ENCODE data around the gene CRAMP1.

CRAMP1 gene

DNA sequence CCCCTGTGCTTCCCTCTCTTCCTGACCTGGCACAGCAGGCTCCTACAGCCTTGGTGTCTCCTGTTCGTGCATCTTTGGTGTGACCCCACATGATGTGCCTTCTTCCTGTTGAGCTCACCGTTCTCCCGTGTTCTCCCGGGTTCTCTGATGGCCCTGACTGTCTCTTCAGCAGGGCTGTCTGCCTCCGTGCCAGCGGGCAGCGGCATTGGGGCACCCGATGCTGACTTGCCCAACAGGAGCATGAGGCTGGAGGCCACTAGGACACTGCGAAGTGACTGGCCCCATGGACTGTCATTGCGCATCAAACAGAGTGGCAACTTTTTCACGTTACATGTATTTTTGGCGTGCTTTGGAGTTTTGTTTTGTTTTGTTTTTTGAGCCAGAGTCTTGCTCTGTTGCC lies 22.4 kb downstream of the CRAMP1 start:
- DNase-seq, result no peak

DNA sequence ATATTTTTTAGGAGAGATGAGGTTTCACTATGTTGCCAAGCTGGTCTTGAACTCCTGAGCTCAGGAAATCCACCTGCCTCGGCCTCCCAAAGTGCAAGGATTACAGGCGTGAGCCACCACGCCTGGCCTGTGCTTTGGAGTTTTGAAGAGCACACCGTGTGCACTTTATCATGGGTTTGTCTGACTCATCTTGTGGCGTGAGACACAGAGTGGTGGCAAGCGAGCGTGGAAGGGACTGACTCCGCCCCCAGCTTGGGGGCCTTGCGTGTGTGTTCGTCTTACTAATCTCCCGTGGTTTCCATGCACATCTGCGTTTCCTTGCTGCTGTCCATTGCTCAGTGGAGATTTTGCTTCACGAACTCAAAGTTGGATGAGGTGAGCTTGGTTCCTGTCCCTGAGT lies 22.9 kb downstream of the CRAMP1 start:
- no peak for DNase-seq

DNA sequence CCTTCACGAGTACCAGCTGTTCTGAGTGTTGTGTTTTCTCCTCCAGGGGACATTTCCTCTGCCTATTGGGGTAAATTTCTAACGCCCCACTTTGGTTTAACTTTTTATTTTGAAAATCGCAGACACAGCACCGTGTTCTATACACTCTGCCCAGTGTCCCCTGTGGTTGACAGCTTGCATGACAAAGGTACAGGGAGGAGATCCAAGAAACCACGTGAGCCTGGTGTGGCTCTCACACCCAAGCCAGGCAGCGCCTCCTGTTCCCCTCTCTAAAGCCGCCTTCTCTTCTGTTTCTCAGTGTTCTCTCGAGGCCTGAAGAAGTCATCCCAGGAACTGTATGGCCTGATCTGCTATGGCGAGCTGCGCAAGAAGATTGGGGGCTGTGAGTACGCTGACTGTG lies 25.4 kb downstream of the CRAMP1 start:
- no peak for DNase-seq

DNA sequence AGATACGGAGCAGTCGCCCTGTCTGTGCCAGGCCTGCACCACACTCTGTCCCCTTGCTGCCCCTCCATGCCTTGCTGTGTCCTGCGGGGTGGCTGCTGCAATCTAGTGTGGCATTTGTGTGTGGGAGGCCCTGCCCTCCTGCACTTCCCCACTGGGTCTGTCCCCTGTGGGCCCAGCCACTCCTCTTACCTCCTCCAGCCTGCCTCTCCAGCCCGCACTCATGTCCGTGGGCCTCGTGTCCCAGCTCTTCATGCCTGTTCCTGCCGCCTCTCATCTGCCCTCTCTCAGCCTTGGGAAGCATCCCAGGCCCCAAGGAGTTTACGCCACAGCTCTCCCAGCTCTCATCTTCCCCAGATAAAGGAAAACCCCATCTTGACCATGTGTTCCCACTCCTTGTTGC lies 26.6 kb downstream of the CRAMP1 start:
- no peak for DNase-seq

DNA sequence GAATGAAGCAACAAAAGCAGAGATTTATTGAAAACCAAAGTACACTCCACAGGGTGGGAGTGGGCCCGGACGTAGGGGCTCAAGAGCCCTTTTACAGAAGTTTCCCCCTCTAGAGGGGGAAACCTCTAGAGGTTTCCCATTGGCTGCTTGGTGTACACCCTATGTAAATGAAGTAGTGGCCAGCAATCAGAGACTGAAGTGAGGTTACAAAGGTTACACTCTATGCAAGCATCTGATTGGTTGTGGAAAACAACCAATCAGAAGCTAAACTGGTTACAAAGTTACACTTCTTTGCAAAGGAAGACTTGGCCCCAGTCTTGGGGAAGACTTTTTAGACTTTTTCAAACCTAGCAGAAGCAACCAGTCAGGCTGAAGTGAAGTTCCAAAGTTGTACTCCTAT lies 27.1 kb downstream of the CRAMP1 start:
- DNase-seq, result no peak

DNA sequence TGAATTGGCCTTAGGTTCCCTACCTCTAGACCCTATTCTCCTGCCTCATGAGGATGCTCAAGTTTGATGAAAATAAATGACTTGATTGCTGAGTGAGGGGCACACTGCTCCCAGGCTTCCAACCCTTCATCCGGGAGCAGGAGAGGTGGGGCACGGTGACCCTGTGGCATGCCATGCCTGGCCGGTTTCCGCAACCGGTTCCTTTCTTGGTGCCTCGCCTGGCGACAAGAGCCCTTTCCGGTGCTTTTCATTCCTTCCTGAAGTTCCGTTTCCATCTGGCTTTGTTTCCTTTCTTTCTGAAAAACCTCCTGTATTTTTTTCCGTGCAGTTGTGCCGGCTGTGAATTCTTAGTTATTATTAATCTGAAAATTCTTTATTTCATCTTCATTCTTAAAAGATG lies 27.7 kb downstream of the CRAMP1 start:
- DNase-seq, result no peak

DNA sequence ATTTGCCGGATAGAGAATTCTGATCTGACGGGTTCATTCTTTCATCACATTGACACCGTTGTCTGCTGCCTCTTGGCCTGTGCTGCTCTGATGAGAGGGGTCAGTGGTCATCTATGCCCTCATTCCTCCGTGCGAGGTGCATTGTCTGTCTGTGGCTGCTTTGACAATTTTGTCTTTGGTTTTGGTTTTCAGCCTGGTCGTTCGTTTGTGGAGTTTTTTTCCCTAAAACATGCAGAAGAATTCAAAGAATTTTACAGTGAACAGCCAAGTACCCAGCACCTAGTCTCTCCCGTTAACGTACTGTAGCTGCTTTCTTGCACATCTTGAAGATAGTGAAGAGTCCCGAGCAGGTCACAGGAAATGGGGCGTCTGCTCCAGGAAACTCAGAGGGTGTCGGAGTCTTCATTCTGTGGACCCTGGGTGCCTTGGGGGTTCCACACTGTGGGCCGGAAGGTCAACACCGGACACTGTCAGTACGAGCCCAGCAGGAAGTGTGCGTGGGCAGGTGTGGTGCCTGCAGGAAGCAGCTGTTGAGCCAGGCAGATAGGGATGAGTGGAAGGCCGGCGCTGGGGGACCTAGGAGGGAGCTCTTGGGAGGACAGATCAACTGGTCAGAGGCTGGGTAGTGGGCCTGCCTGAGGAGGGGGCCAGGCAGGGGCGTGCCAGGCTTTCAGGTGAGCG lies 28.2 kb downstream of the CRAMP1 start:
- DNase-seq, result no peak

DNA sequence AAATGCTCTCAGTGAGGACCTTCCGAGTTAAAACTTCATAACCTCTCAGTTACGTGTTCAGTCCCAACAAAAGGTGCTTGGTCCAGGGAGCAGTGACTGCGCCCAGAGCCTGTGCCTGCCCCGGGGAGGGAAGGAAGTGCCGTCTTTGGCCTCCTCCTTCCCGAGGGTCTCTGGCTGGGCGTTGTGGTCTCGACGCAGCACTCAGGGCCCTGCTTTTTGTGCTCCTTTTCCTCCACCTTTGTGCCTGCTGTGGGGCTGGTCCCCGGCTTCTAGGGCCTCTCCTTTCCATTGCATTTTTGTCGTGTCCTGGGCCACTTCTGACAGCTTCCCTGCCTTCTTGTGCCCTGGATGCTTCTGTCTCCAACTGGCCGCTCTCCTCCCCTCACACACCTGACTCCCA lies 29.1 kb downstream of the CRAMP1 start:
- no peak for DNase-seq

DNA sequence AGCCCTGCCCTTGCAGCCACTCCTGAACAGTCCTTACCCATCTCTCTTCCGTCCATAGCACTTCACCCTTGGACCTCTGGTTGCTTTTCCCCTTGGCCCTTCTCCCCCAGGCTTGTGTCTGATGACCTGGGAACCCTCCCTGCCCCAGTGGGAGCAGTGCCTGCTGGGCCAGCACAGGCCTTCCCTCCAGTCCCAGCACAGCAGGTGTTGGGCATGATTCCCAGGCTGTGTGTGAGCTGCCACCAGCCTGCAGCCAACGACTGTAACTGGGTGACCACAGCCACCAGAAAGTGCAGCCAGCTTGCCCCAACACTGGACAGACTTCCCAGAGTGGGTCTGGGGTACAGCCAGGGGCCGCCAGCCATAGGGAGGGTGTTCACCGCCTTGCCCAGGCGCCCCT lies 30.0 kb downstream of the CRAMP1 start:
- DNase-seq, result no peak

DNA sequence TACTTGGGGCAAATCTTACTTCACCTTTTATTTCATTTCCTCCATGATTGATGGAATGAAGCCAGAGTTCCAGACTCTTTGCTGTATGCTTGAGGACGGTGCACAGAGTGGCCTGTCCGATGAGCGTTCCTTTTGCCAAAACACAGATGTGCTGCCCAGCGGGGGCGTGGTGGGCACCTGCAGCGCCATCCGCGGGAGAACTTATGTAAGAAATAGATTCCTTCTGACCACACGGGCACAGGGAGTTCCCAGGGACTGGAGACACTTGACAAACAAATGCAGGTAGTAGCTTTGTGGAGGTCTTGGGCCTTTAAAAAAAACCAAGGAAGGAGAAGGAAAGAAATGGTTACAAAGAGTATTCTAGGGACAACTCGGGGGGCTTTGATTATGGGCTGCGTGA lies 30.6 kb downstream of the CRAMP1 start:
- DNase-seq, result no peak

DNA sequence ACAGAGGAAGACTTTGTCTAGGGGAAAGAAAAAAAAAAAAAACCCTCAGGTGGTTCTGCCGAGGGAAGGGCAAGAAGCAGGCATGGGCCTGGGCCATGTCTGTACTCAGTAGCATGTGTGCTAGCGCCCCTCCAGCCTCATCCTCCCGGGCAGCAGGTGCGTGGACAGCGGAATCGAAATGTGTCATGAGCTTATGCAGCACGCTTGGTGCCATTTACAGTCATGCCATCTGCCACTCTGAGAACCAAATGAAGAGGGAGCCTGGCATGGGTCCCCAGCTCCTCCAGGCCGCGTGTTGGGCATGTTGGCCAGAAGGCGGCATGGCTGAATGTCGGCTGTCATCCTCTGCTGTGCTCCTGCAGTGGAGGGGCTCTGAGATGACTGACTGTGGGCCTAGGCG lies 31.4 kb downstream of the CRAMP1 start:
- DNase-seq, result no peak

DNA sequence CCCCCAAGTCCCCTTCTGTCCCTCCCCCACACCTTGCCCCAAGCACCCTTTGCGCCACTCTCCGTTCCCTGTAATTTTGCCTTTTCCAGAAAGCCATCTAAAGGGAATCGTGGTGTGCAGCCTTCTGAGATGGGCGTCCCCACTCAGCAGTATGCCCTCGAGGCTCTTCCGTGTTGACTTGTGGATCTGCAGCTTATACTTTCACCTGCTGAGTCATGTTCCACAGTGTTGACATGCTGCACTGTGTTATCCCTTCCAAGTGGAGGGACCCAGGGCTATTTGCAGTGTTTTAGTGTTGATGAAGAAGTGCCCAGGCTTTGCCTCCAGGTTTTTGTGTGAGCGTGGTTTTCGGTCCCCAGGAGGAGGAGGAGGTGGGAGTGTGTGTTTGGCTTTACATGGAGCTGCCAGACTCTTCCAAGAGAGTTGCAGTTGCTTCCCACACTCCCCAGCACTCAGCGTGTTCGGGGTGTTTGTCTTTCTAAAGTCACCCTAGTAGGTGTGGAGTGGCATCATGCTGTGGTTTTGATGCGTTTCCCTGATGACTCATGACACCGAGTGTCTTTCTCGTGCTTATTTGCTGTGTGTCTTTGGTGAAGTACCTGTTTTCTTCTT lies 33.9 kb downstream of the CRAMP1 start:
- DNase-seq, result peak in 1 of 4 experiments; percentile 4

DNA sequence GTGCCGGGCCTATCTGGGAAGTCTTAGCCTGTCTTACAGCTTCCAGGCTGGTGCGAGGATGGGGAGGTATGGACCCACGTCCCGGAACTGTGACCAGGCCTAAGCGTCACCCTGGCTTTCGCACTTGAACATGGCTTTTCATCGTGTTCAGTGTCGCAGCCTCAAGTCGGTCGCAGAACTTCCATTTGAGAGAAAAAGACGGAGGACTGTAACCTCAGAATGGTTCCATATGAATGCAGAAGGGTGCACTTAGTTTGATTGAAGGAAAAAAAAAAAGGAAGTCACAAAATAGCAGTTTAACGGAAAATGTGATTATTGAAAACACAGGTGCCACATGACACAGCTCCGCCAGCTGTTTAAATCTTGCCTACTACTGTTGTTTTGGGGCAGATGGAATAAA lies 35.7 kb downstream of the CRAMP1 start:
- DNase-seq, result no peak

DNA sequence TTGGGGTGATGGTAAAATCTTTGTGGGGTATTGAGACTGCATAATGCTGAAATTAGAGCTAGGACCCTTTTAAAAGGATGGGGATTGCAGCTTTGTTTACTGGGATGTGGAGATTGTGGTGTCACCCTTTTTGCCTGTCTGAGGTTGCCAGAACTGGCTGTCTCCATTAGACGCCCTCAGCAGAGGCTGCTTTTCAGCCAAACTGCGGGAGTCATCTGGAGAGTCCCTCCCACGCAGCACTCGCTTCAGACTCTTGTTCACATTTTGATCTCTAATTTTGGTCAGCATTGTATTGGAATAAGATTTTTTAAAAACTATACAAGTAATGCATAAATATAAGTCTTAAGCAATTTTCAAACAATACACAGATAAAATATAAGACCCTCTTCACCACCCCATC lies 38.0 kb downstream of the CRAMP1 start:
- no peak for DNase-seq

DNA sequence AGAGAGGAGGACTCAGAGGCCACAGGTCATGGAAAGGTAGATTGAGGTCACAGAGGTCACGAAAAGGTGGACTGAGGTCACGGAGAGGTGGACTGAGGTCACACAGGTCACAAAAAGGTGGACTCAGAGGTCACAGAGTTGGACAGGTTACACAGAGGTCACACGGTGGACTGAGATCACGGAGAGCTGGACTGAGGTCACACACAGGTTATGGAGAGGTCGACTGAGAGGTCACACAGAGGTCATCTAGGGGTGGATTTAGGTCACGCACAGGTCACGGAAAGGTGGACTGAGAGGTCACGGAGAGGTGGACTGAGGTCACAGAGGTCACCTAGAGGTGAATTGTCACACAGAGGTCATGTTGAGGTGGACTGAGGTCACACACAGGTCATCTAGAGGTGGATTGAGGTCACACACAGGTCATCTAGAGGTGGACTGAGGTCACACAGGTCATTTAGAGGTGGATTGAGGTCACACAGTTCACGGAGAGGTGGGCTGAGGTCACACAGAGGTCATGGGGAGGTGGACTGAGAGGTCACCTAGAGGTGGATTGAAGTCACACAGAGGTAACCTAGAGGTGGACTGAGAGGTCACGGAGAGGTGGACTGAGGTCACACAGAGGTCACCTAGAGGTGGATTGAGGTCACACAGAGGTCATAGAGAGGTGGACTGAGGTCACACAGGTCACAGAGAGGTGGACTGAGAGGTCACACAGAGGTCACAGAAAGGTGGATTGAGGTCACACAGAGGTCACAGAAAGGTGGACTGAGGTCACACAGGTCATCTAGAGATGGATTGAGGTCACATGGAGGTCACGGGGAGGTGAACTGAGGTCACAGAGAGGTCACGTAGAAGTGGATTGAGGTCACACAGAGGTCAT lies 39.2 kb downstream of the CRAMP1 start:
- DNase-seq, result no peak

DNA sequence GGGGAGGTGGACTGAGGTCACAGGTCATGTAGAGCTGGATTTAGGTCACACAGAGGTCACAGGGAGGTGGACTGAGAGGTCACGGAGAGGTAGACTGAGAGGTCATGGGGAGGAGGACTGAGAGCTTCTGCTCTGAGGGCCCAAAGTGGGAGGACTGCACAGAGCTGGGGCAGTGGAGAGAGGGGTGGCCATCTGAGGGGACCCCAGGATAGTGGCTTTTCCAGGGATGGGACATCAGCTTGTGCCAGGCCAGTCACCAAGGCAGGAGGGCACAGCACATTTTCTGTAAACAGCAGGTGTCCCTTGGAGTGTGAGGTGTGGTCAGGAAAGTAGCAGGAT lies 39.8 kb downstream of the CRAMP1 start:
- no peak for DNase-seq

DNA sequence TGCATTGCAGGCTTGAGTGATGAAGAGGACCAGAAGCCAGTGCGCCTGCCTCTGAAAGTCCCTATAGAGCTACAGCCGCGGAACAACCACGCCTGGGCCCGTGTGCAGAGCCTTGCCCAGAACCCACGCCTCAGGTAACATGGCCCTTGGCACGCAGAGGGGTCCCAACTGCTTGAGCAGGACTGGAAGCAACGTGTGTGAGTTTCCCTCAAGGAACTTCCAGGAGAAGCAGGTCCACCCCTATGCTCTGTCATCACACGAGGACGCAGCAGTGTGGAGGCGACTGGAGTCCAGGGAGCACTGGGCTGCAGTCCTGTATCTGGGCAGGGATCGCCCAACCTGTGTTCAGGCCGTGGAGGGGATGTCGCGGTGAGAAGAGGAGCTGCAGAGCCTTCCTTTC lies 40.9 kb downstream of the CRAMP1 start:
- no peak for DNase-seq

DNA sequence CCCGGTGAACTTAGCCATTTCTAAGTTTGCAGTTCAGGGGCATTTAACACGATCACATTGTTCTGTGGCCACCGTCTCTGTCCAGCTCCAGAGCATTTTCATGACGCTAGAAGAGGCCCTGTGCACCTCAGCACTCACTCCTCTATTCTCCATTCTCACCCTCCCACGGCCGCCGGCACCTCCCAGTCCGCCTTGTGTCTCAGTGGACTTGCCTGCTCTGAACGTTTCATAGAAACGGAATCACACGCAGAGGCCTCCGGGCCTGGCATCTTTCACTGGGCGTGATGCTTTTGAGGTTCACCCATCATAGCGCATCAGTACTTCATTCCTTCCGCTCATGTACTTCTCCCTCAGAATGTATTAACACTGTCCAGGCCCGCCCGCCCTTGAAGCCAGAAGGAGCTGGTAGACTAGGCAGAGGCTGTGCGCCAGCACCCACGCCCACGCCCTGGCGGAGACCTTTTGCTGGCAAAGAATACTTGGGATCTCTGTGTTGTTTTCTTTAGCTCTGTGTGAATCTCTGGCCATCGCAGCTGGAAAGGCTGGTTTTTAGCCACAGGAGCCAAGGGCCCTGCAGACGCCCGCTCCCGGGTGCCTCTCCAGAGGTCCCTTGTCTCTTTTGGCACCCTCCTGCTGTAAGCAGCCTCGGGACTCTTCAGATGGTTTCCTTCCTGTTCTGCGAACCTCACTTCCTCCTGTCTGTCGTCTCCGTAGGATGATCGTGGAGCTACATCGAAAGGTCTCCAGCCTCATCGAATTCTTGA lies 42.5 kb downstream of the CRAMP1 start:
- no peak for DNase-seq

DNA sequence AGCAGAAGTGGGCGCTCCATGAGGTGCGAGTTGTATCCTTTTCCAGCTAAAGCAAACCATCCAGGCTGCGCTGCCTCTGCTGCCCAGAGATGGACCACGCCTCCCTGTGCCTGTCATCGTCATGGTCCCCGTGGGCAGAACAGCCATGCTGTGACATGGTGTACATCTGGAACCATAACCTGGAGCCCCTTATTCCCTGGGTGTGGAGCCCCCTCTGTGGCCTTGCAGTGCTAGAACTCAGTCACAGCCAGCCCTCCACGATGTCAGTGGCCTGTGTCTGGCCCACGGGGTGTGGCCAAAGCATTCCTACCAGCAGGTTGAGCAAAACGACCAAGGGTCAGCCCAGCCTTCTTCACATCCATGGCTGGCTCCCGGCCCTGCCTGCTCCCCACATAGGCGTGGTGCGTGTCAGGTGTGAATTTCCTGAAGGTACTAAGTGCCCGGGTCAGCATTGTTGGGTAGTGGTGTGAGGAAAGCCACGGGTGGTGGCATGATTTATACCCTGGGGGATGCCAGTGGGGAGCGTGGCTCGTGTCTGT lies 43.2 kb downstream of the CRAMP1 start:
- DNase-seq, result no peak

DNA sequence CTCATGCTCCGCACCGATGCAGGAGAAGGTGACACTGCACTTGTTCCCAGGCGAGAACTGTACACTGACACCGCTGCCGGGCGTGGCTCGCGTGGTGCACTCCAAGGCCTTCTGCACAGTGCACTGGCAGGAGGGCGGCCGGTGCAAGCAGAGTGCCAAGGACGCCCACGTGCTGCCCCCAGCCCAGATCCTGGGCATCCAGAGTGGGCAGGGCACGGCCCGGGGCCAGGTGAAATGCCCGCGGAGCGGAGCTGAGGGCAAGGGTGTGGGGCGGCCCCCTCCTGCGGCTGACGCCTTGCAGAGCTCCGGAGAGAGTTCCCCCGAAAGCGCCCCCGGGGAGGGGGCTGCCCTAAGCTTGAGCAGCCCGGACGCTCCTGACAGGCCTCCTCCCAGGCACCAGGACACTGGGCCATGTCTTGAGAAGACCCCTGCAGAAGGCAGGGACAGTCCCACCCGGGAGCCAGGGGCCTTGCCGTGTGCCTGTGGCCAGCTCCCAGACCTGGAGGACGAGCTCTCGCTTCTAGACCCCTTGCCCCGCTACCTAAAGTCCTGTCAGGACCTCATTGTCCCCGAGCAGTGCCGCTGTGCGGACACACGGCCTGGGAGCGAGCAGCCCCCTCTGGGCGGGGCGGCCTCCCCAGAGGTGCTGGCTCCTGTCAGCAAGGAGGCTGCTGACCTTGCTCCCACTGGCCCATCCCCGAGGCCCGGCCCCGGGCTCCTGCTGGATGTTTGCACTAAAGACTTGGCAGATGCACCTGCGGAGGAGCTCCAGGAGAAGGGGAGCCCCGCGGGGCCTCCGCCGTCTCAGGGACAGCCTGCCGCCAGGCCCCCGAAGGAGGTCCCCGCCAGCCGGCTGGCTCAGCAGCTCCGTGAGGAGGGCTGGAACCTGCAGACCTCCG lies 44.0 kb downstream of the CRAMP1 start:
- DNase-seq, result no peak

DNA sequence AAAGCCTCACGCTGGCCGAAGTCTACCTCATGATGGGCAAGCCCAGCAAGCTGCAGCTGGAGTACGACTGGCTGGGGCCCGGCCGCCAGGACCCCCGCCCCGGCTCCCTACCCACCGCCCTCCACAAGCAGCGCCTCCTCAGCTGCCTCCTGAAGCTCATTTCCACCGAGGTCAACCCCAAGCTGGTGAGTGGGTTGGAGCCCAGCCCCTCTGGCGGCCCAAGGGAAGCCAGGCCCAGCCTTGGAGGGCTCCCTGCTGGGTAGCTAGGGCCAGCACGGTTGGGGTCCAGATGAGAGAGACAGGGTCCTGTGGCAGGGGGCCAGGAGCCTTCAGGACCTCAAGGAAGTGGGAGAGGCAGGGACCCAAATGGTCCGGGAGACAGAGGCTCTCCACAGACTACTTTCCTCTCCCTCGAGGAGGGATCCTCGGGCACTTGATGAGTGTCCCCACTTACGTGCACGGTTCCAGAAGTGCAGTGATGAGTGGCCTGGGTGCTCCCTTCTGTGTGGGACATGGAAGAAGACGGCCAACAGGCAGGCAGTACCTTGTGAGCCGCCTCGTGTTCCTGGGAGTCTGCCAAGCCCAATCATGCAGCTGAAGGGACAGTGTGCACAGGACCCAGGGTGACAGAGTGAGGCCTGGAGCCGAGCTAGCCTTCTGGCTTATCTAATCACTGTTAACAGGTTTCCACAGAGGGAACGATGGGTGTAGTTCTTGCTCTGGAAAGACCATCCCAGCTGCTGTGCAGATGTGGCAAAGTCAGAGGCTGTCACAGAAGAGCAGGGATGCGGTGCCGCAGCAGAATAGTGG lies 44.9 kb downstream of the CRAMP1 start:
- DNase-seq, result no peak

Data from activated naive CD4-positive, alpha-beta T cell (primary cell).